ENCODE data around the gene CHTF8.
"Not testable (repeated sequence)": the region's sequence is repeated elsewhere in the genome, so short reads cannot be mapped to it uniquely, and the experiment has no call there.

The CHTF8 gene

DNA sequence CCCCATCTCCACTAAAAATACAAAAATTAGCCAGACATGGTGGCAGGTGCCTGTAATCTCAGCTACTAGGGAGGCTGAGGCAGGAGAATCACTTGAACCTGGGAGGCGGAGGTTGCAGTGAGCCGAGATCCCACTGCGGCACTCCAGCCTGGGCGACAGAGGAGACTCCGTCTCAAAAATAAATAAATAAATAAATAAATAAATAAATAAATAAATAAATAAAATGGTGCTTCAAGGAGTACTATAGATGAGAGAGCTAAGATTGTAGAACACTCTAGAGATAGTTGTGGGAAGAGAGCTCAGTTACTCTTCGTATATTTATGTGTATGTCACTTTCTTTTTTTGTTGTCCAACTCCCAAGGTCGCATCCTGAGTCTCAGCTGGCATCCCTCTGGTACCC lies 7.1 kb upstream of the CHTF8 start:
- DNase-seq (ENCODE audit: low read depth, low spot score): not testable (repeated sequence)

DNA sequence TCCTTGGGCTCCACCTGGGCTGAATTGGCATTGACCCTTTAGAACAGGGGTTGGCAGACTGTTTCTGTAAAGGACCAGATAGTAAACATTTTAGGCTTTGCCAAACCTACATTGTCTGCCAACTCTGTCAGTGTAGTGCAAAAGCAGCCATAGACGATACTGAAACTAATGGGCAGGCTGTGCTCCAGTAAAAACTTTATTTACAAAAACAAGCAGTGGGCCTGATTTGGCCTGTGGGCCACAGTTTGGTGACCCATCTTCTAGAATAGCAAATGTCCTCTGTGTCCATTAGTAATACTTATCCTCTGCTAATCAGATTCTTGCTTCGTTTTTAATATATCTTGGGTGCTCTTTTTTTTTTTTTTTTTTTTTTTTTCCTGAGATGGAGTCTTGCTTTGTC lies 6.2 kb upstream of the CHTF8 start:
- DNase-seq (ENCODE audit: low read depth, low spot score): no peak

DNA sequence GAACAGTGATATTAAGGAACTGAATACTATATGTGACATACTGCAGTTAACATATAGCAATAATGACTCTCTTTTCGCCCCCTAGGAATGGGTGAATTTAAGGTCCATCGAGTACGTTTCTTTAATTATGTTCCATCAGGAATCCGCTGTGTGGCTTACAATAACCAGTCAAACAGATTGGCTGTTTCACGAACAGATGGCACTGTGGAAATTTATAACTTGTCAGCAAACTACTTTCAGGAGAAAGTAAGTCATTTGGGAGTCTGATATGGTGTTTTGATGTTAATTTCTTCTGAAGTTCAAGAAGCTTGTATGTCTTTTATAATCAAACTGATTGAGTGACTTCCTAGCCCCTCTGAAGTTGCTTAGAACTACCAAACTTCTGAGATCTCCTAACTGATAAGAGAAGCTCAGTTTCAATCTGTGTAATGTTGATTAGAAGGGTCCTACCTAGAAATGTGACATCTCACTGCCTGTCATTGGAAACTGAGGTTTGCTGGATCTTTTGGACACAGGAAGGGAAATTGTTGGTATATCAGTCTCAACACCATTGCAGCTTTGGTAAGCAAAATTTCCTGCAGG lies 1.1 kb upstream of the CHTF8 start:
- DNase-seq (ENCODE audit: low read depth, low spot score): no peak

DNA sequence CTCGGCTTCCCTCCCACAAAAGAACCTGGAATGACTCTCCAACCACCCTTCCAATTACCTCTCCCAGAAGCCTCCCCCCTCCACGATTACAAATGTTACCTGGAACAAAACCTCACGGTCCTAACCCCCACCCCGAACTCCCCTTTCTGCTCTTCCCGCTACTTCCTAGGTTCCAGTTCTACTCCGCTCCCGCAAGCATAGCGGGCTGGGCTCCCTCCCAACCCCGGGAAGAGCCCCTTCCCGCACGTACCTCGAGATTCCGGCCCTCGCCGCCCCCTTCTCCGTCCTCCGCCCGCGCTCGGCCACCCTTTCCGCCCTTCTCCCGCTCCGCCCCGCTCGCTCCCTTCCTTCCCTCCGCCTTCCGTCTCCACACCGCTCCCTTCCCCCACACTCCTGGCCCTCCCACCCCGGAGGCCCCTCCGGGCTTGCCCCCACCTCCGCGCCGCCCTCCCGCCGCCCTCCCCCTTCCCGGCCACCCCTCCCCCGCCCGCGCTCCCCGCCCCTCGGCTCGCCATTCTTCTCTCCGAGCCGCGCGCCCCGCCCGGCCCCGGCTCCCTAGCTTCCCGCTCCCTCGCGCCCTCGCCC lies 457 bp downstream of the CHTF8 start:
- DNase-seq (ENCODE audit: low read depth, low spot score): peak; percentile 39

DNA sequence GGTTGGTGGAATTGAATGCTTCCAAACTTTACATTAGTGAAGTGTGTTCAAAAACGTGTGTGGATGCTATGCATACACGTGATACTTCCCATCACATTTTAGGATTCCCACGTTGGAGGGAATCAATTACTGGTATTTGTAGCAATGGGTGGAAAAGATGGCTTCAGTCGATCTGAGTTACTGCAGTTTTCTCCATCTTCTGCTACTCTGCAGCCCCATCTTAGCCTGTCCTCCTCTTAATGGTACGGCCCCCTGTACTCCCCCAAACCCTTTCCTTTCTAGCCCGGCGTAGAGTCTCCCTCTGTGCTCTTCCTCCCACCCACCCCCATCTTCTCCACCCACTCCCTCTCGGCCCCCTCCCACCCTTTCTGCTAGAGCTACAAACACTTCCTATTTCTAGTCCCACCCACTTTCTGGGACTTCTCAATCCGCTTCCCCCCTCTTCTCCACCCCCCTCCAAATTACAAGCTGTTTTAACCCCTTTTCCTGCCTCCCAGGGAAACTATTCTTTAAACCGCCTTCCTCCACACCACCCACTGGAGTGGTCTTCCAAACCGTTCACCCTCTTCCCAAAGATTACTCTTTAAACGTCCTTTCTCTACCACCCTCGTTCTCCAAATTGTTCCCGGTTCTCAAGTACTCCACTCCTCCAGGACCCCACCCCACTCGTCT lies 1.1 kb downstream of the CHTF8 start:
- no peak for DNase-seq (ENCODE audit: low read depth, low spot score)

DNA sequence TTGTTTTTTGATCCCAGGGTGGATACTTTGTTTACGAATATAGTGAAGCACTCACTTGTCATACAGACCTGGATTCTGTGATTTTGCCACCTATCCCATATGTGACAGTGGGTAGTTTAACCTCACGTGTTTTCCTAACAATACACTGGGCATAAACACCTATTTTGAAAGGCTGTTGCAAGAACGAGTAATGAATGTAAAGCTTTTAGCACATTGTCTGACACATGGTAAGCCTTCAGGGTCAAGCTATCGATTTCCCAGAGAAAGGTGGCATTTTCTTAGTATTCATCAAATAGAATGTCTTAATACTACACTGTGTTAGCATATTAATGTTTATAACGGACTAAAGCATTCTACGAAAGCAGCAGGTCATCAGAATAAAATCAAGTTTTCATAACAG lies 1.9 kb downstream of the CHTF8 start:
- DNase-seq (ENCODE audit: low read depth, low spot score): no peak

DNA sequence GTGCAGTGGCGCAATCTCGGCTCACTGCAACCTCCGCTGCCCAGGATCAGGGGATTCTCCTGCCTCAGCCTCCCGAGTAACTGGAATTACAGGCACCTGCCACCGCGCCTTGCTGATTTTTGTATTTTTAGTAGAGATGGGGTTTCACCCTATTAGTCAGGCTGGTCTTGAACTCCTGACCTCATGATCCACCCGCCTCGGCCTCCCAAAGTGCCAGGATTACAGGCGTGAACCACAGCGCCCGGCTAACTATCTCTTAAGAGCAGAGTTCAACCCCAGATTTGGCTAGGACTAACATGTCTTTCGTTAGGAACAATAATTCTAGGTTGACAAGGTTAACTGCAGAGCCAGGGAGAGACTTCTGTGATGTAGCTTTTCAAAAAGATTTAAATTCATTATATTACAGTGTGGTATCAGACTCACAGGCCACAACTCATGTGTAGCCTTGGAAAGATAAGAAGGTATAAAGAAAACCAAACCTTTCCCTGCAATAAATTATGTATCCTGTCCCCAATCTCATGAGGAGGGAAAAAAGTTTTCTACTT lies 4.3 kb downstream of the CHTF8 start:
- no peak for DNase-seq (ENCODE audit: low read depth, low spot score)

DNA sequence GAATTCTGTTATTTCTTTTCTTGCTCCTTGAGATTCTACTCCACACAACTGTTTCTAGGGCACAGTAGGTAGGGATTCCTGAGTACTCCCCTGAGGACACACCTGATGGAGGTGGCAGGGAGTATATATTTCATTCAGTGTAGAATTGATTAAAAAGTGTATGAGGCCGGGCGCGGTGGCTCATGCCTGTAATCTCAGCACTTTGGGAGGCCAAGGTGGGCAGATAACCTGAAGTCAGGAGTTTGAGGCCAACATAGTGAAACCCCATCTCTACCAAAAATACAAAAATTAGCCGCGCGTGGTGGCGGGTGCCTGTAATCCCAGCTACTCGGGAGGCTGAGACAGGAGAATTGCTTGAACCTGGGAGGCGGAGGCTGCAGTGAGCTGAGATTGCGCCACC lies 5.6 kb downstream of the CHTF8 start:
- not testable (repeated sequence) for DNase-seq (ENCODE audit: low read depth, low spot score)

DNA sequence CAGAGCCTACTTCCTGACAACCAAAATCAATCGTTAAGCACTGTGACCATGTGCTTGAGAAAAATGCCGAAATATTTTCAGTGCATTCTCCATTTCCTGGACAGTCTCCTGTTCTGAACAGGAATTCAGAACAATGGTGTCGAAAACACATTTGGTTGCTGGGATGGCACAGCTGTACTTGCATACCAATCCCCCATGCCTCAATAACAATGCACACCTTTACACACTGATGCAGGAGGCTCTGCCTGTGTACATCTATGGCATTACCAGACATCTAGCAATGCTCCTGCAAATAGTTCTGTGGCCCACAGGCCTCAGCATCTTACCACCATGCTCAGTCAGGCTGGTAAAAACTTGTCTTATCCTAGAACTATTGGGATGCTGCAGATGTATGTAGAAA lies 6.2 kb downstream of the CHTF8 start:
- no peak for DNase-seq (ENCODE audit: low read depth, low spot score)

DNA sequence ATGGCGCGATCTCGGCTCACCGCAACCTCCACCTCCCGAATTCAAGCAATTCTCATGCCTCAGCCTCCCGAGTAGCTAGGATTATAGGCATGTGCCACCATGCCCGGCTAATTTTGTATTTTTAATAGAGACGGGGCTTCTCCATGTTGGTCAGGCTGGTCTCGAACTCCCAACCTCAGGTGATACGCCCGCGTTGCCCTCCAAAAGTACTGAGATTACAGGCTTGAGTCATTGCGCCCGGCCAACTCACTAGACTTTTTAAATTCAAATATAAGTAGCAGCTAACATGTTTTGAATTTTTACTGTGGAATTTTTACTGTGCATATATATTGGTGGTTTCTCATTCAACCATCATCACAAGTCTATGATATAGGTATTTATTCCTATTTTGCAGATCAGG lies 7.4 kb downstream of the CHTF8 start:
- DNase-seq (ENCODE audit: low read depth, low spot score): not testable (repeated sequence)

DNA sequence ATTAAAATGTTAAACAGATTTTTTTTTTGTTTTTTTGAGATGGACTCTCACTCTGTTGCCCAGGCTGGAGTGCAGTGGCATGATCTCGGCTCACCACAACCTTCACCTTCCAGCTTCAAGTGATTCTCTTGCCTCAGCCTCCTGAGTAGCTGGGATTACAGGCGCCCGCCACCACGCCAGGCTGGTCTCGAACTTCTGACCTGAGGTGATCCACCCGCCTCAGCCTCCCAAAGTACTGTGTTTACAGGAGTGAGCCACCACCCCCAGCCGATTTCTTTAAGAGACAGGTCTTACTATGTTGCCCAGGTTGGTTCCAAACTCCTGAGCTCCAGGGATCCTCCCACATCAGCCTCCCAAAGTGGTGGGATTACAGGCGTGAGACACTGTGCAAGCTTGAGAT lies 8.0 kb downstream of the CHTF8 start:
- not testable (repeated sequence) for DNase-seq (ENCODE audit: low read depth, low spot score)

DNA sequence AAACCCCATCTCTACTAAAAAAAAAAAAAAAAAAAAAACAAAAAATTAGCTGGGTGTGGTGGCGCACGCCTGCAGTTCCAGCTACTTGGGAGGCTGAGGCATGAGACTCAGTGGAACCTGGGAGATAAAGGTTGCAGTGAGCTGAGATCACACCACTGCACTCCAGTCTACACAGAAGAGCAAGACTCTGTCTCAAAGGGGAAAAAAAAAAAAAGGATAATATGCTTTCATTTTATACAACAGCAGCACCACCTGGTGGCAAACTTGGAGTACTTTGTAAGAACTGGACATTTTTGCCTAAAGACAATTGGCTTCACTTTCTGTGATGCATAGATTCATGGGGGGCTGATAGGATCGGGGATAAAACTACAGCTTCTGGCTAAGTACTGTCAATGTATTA lies 8.5 kb downstream of the CHTF8 start:
- peak; percentile 65 for DNase-seq (ENCODE audit: low read depth, low spot score)

DNA sequence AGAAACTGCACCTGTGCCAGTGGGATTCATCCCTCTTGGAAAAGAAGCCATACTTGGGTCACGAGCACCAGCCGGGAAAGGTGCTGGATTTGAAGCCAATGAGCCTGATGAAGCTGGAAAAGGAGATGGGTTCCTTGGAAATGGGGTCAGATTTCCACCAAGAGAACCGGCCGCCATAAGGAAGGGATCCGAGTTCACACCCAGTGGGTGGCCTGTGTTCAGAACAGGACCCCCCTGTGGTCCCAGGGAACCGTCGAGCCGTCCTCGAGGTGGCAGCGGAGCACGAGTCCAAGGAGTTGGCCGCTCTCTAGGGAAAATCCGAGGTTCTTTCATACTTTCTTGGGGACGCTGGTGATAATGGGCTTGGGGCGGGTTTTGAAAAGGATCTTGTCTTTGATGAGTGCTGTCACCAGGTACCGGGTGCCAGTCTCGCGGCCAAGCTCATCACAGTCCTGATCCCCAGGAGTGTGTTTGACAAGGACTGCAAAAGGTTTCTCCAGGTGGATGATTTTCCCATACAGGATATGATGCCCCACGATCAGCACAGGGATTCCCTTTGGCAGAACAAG lies 12.2 kb downstream of the CHTF8 start:
- no peak for DNase-seq (ENCODE audit: low read depth, low spot score)

DNA sequence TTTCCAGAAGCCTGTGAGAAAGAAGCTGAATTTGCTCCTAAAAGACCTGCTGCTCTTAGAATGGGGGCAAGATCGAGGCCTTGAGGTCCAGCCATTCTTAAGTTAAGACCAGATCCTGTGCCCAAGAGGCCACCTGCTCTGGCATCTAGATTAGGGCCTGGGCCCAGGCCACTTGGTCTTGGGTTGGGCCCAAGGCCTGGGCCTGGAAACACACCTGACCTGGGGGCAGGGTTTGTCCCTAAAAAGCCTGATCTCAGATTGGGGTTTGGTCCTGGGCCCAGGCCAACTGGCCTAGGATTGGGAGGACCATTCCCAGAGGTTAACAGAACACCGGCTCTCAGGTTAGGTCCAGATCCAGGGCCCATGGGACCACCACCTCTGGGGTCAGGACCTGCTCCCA lies 12.9 kb downstream of the CHTF8 start:
- DNase-seq (ENCODE audit: low read depth, low spot score): no peak

DNA sequence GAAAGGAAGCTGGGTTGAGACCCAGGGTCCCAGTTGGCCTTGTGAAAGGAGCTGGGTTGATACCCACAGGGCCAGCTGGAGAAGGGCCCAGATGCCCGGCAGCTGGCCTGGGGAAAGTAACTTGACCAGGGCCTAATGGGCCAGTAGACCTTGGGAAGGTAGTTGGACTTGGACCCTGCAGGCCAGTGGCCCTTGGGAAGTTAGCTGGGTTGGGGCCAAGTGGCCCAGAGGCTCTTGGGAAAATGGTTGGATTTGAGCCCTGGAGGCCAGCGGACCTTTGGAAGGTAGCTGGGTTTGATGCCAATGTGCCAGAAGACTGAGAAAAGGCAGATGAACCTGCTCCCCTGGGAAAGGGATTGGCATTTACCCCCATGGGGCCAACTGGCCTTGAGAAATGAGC lies 13.4 kb downstream of the CHTF8 start:
- no peak for DNase-seq (ENCODE audit: low read depth, low spot score)

DNA sequence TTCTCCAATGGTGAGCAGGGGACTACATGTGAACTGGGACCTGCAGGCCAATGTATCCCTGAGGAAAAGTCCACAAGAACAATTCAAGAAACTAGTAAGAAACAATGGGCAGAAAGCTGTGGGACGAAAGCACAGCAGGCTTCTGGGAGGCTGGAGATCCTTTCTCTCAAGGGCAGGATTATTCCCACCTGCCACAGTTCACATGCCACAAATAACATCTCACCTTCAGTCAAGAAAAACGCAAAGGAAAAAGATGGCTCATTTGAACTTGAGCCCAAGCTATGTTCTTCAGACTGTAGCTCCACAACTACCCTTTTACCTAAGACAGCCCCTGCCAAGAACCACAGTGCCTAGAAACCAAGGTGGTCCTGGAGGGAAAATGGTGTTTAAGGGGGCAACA lies 13.9 kb downstream of the CHTF8 start:
- DNase-seq (ENCODE audit: low read depth, low spot score): no peak

DNA sequence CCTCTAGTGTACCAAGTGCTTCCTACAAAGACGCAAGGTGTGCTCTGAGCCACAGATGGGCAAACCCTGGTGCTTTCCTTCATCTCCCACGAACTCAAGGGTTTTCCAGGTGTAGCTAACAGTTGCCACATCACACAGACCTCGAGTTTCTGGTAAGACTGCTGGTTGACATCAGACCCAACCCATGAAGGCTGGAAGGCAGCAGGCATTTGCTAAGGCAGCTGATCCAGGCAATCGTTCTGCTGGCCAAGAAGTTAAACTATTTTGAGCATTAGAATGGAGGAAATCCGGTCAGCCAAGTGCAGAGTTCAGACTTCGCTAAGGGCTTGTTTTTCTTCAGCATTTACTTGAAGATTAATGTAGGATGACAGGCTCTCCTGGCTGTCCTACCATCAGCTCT lies 15.5 kb downstream of the CHTF8 start:
- DNase-seq (ENCODE audit: low read depth, low spot score): no peak

DNA sequence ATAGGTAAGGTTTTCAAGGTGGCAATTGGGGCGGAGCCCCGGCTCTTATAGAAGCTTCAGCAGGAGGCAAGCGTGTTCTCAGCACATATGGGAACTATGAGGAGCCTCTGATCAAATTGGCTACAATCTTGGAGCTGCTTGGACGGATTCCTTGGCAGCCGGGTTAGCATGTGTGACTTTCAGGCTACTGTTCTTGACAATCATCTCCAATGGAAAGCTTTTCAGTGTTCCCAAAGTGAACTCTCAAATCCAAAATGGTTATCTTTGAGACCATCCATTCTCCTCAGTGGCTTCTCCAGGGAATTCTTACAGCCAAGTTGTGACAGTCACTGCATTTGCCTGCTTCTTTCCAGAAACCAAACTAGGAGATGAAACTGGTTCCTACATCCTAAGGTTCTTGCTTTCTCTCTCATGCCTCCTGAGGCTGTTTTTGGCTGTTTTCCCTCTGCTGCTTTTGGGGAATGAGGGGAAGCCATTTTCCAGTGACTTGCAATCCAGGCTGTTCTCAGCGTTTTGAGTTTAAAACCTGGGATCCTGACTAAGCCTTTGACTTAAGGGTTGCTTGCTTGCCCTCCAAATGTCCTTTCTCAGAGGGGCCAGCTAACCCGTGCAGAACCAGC lies 16.0 kb downstream of the CHTF8 start:
- DNase-seq (ENCODE audit: low read depth, low spot score): no peak

DNA sequence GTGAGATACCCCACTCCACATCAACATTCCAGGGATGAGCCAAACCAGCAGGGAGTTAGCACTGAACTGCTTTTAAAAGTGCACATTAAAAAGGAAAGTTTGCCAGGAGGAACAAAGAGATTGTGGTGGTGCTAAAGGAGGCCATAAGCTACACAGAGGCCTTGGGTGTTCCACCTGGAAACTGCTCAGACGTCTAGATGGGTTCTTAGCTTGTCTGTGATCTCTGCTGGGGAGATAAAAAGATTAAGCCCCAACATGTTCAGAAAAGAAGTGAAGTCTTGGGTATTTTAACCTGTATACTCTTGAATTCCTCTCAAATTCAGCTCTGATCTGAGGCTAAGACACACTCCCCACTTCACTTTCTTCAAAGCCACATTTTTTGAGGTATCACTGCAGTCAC lies 16.6 kb downstream of the CHTF8 start:
- DNase-seq (ENCODE audit: low read depth, low spot score): no peak

DNA sequence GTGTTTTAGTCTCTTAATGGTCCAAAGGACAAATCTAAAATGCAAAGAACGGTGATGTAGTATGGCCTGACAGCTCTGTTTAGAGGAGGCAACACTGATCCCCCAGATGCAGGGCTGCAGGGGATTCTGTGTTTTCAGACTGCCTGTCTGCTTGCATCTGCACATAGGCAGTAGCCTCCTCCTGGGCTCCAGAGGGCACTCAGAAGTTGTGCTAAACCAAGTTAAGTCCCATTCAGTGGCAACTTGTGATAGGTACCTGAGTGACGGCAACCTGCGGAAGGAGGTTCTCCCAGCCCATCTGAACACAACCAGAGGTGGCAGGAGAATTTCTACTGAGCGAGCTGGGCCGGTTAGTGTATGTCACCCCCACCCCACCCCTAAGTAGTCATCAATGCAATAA lies 17.0 kb downstream of the CHTF8 start:
- no peak for DNase-seq (ENCODE audit: low read depth, low spot score)

DNA sequence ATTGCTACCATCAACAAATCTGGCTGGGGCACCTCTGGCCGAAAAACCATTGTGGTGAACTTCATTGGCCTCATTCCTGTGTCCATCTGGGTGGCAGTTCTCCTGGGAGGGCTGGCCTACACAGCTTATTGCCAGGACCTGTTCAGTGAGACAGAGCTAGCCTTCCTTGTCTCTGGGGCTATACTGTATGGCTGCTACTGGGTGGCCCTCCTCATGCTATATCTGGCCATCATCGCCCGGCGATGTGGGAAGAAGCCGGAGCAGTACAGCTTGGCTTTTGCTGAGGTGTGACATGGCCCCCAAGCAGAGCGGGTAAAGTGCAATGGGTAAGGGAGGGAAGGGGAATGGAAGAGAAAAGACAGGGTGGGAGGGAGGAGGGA lies 17.4 kb downstream of the CHTF8 start:
- no peak for DNase-seq (ENCODE audit: low read depth, low spot score)

DNA sequence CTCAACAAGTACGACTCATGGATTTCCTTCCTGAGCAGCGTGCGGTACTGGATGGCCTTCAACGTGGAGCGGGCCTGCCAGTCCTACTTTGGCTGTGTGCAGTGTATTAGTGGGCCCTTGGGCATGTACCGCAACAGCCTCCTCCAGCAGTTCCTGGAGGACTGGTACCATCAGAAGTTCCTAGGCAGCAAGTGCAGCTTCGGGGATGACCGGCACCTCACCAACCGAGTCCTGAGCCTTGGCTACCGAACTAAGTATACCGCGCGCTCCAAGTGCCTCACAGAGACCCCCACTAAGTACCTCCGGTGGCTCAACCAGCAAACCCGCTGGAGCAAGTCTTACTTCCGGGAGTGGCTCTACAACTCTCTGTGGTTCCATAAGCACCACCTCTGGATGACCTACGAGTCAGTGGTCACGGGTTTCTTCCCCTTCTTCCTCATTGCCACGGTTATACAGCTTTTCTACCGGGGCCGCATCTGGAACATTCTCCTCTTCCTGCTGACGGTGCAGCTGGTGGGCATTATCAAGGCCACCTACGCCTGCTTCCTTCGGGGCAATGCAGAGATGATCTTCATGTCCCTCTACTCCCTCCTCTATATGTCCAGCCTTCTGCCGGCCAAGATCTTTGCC lies 17.9 kb downstream of the CHTF8 start:
- DNase-seq (ENCODE audit: low read depth, low spot score): no peak
